Aorta (tissue), 5 donors: ENCODE data around the gene SAMD3. TPM values are rescaled to one million over a fixed set of nuclear protein-coding genes. Genes with fewer than 3 reads are reported as not detected.

Experiments
- ATAC-seq: fragments of 200-7000 bp; cut with Tn5 transposase; one replicate; pipeline ENCODE4 v1.9.1; 2022; ENCODE audit warnings: moderate library complexity; ENCODE audit not compliant: low FRiP score
- DNase-seq, 2 donors: peaks; one replicate each; pipeline ENCODE4 v3.0.0-alpha.2; 2020
- H3K27ac ChIP-seq, 2 donors: one replicate each; pipeline ENCODE4 v1.5.1; 2013; ENCODE audit warnings: low read length in 2 of 2, mild to moderate bottlenecking in 2 of 2, moderate library complexity in 2 of 2, control low read depth in 1 of 2, inconsistent platforms in 1 of 2, low read depth in 1 of 2
- H3K27me3 ChIP-seq, 2 donors: one replicate each; pipeline ENCODE4 v1.6.1; 2013; ENCODE audit warnings: control low read depth in 1 of 2, low read length in 1 of 2, mild to moderate bottlenecking in 1 of 2, moderate library complexity in 1 of 2; ENCODE audit not compliant: insufficient read depth in 2 of 2, control insufficient read depth in 1 of 2
- H3K36me3 ChIP-seq, 2 donors: one replicate each; pipeline ENCODE4 v1.6.1; 2013; ENCODE audit warnings: control low read depth in 1 of 2, low read length in 1 of 2, mild to moderate bottlenecking in 1 of 2; ENCODE audit not compliant: insufficient read depth in 2 of 2, control insufficient read depth in 1 of 2
- H3K4me1 ChIP-seq, 2 donors: one replicate each; pipeline ENCODE4 v1.6.1; 2013; ENCODE audit warnings: low read length in 2 of 2, control low read depth in 1 of 2, mild to moderate bottlenecking in 1 of 2, moderate library complexity in 1 of 2; ENCODE audit not compliant: insufficient read depth in 2 of 2, control insufficient read depth in 1 of 2
- H3K4me3 ChIP-seq, 2 donors: one replicate each; pipeline ENCODE4 v1.5.1; 2013; ENCODE audit warnings: low read length in 2 of 2, control low read depth in 1 of 2, mild to moderate bottlenecking in 1 of 2
- H3K9me3 ChIP-seq: one replicate; pipeline ENCODE4 v1.6.1; 2013; ENCODE audit warnings: mild to moderate bottlenecking, low read length; ENCODE audit not compliant: control insufficient read depth
- WGBS, 2 donors: extraction: QIAGEN DNeasy Blood & Tissue Kit; methylation state at CpG; one replicate each; pipeline ENCODE4 v1.1.7; 2013; 5-methylcytosine and 5-hydroxymethylcytosine counted together
- intact Hi-C, 2 donors: fragments of 100-400 bp; cut with DNase I; formaldehyde crosslinking; loops; one replicate each; pipeline versions ENCODE4 v1.14.2 to v1.15.0; 2022
- polyA plus RNA-seq, 2 donors: library from polyadenylated mRNA; stranded (reverse); fragments of 200-250 nt; gene quantifications; one replicate each; pipeline ENCODE4 v1.2.3, GENCODE V29; 2013
- total RNA-seq, 2 donors: library from RNA; stranded (reverse); fragmentation: NEBNext Ultra II Directional; extraction: Animal tissue kit (Norgen Biotek cat#: 25700); gene quantifications; one replicate each; pipeline ENCODE4 v1.2.1, GENCODE V29; 2021
- donor health status: healthy with polysubstance abuse.
- donor health status: Bipolar disorder and iron deficiency.
- donor health status: DM: no; HTN: no; CAD: no.
- donor health status: DM: no; HTN: no; CAD: no.
- donor health status: DM: yes; HTN: yes; CAD: no.

Gene SAMD3
- total and polyA plus RNA-seq, 4 donors = 1.2 to 2.7 TPM; not detected in 2

- H3K27ac ChIP-seq = no peak overlapping the region
- no peak for ATAC-seq
- WGBS, 2 donors = 81 to 88% methylated on average over 7 of the region's 7 CpGs
- no peaks in the 10 kb centered on the region for H3K4me1 ChIP-seq
- H3K27me3 ChIP-seq = no peaks in the 10 kb centered on the region
- no peaks in the 10 kb centered on the region for H3K36me3 ChIP-seq
- no peak for DNase-seq
- intact Hi-C loops = no loop called here
- H3K9me3 ChIP-seq = no peaks in the 10 kb centered on the region
- H3K4me3 ChIP-seq = no peak overlapping the region
Measured at GRCh38 chr6:130138116-130138908, 84.4 kb downstream of the SAMD3 start.

- ATAC-seq (no peak), DNase-seq (no peak)
- intact Hi-C loops = no loop called here
- Histone ChIP-seq H3K27me3 (no peaks in the 10 kb centered on the region), H3K27ac (no peak overlapping the region), H3K4me3 (no peak overlapping the region), H3K36me3 (no peaks in the 10 kb centered on the region), H3K9me3 (no peaks in the 10 kb centered on the region), H3K4me1 (no peaks in the 10 kb centered on the region)
- WGBS, 2 donors = 93 to 94% methylated on average over 2 of the region's 2 CpGs
Measured at GRCh38 chr6:130136798-130137197, 86.0 kb downstream of the SAMD3 start.

DNA sequence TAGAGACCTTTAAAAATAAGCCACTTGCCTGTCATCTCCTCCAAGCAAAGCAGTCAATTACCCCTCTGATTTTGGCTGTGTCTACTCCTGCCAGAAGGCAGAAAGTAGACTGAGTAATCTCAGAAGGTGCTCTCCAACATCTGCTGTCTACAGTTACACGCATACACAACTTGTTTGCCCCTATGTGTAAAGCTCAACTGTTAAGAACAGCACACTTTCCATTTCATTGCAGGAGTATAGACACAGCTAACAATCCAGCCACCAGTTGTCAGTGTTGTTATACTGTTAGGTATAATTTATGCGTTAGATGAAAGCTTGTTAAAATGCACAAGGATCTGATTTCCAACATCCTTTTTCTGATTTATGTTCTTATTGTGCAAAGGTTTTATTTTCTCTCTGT, 88.2 kb downstream of the SAMD3 start:
- Histone ChIP-seq H3K36me3 (no peaks in the 10 kb centered on the region), H3K9me3 (no peaks in the 10 kb centered on the region), H3K4me1 (no peaks in the 10 kb centered on the region), H3K27me3 (no peaks in the 10 kb centered on the region), H3K4me3 (no peak overlapping the region), H3K27ac (no peak overlapping the region)
- ATAC-seq (no peak), DNase-seq (no peak)
- WGBS, 2 donors = 83 to 88% methylated on average over 2 of the region's 2 CpGs
- intact Hi-C loops = no loop called here

GRCh38 chr6:130132286-130132701, 90.5 kb downstream of the SAMD3 start:
- 73 to 78% methylated on average over 6 of the region's 6 CpGs for WGBS, 2 donors
- Histone ChIP-seq H3K4me1 (no peaks in the 10 kb centered on the region), H3K4me3 (no peak overlapping the region), H3K27me3 (no peaks in the 10 kb centered on the region), H3K9me3 (no peaks in the 10 kb centered on the region), H3K27ac (no peak overlapping the region), H3K36me3 (no peaks in the 10 kb centered on the region)
- no peak for ATAC-seq
- no peak for DNase-seq
- intact Hi-C loops = no loop called here

DNA sequence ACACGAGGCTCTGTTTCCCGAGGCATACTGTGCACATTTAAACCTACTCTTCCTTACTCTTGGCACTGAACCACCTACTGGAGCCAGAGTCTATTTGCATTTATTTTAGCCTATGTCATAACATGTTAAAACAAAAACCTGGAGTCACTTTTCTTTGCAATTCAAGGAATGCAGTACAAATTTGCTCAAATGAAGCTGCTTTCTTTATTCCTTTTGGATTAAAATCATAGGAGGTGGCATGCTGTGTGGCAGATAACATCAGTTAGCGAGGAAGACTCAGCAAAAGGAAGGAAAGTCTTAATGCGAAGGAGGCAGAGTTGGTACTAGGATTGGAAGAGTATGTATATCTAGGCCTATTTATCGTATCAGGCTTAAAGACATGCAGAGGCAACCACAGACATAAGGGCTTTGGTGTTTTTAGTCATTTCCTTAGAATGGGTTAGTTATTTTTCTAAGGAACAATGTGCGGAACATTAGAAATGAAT, 92.9 kb downstream of the SAMD3 start:
- WGBS, 2 donors = 74 to 76% methylated on average over 6 of the region's 6 CpGs
- Histone ChIP-seq H3K4me1 (no peaks in the 10 kb centered on the region), H3K9me3 (no peaks in the 10 kb centered on the region), H3K4me3 (no peak overlapping the region), H3K36me3 (no peaks in the 10 kb centered on the region), H3K27me3 (no peaks in the 10 kb centered on the region), H3K27ac (no peak overlapping the region)
- ATAC-seq = no peak
- intact Hi-C loops = no loop called here
- no peak for DNase-seq

GRCh38 chr6:130128326-130128725, 94.4 kb downstream of the SAMD3 start:
- Histone ChIP-seq H3K4me1 (no peaks in the 10 kb centered on the region), H3K4me3 (no peak overlapping the region), H3K36me3 (no peaks in the 10 kb centered on the region), H3K9me3 (no peaks in the 10 kb centered on the region), H3K27me3 (no peaks in the 10 kb centered on the region), H3K27ac (no peak overlapping the region)
- no peak for ATAC-seq
- WGBS, 2 donors = 92 to 97% methylated on average over 5 of the region's 5 CpGs
- intact Hi-C loops = no loop called here
- DNase-seq = no peak

- Histone ChIP-seq H3K27me3 (no peaks in the 10 kb centered on the region), H3K4me1 (no peaks in the 10 kb centered on the region), H3K4me3 (no peak overlapping the region), H3K36me3 (no peaks in the 10 kb centered on the region), H3K27ac (no peak overlapping the region), H3K9me3 (no peaks in the 10 kb centered on the region)
- ATAC-seq (no peak), DNase-seq (no peak)
- WGBS, 2 donors = 34 to 40% methylated on average over 2 of the region's 2 CpGs
- intact Hi-C loops = no loop called here
Measured at GRCh38 chr6:130127195-130127594, 95.6 kb downstream of the SAMD3 start.

DNA sequence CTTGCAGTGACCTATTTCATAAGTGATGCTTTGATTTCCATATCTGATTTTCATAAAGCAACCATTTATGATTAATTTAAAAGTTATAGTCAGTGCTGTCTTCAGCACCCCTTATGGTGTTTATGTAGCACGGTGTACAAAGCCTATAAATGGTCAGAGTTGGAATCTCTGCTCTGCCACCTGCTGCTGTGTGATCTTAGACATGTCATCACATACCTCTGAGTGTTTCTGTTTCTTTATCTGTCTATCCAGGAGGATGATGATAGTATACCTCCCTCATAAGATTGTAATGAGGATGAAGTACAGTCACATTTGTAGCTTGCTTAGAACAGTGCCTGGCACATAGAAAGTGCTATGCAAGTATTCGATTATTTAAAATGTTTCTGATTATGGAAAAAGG, 100.5 kb downstream of the SAMD3 start:
- no peak for ATAC-seq
- WGBS, 2 donors = 85 to 90% methylated on average over 2 of the region's 2 CpGs
- intact Hi-C loops = no loop called here
- DNase-seq = no peak
- no peak overlapping the region for H3K27ac ChIP-seq
- no peaks in the 10 kb centered on the region for H3K27me3 ChIP-seq
- H3K4me3 ChIP-seq = no peak overlapping the region
- H3K36me3 ChIP-seq = no peaks in the 10 kb centered on the region
- no peaks in the 10 kb centered on the region for H3K4me1 ChIP-seq
- H3K9me3 ChIP-seq = no peaks in the 10 kb centered on the region

GRCh38 chr6:130120731-130121130, 102.0 kb downstream of the SAMD3 start:
- ATAC-seq (no peak), DNase-seq (no peak)
- Histone ChIP-seq H3K4me3 (no peak overlapping the region), H3K9me3 (no peaks in the 10 kb centered on the region), H3K27ac (no peak overlapping the region), H3K4me1 (no peaks in the 10 kb centered on the region), H3K27me3 (no peaks in the 10 kb centered on the region), H3K36me3 (no peaks in the 10 kb centered on the region)
- intact Hi-C loops = no loop called here
